Stomach (tissue), 4 donors: Measurements from ENCODE around the gene FOXI1.

ENCODE experiments used
- CTCF ChIP-seq, 7 experiments: fragments of 450-650 bp in 4 of 7; fragments of 200-600 bp in 3 of 7; sonication (generic) in 3 of 7; IDR thresholded peaks; one replicate each; pipeline ENCODE4 v1.5.1; 2016 to 2019; ENCODE audit warnings: antibody characterized with exemption in 7 of 7, control low read depth in 2 of 7, mild to moderate bottlenecking in 1 of 7
- EP300 ChIP-seq: sonication (generic); formaldehyde crosslinking; IDR thresholded peaks from one replicate; pipeline ENCODE4 v1.6.1; 2017; ENCODE audit warnings: antibody characterized with exemption
- POLR2A ChIP-seq, 4 donors: fragments of 450-650 bp; IDR thresholded peaks; one replicate each; pipeline ENCODE4 v1.6.1; 2016; ENCODE audit warnings: antibody characterized with exemption in 4 of 4, control low read depth in 2 of 4, mild to moderate bottlenecking in 1 of 4, moderate library complexity in 1 of 4
- POLR2AphosphoS5 ChIP-seq, 3 donors: sonication (generic); formaldehyde crosslinking; IDR thresholded peaks; one replicate each; pipeline ENCODE4 v1.6.1; 2016; ENCODE audit warnings: antibody characterized with exemption in 3 of 3

- TF ChIP-seq CTCF (IDR thresholded peaks at IDR 0.05), result no peak
- TF ChIP-seq EP300, result no peak
- no peak for TF ChIP-seq POLR2AphosphoS5 (IDR thresholded peaks at IDR 0.05)
- no peak for TF ChIP-seq POLR2A (IDR thresholded peaks at IDR 0.05)
Measured at GRCh38 chr5:170147753-170148264, 42.1 kb downstream of the FOXI1 start.
